HEK293 (cell line): Measurements from ENCODE around the gene MTRFR.

Experiments
- CTCF ChIP-seq: fragments of 450-650 bp; formaldehyde crosslinking; IDR thresholded peaks from 2 replicates; pipeline ENCODE4 v1.5.1; 2016; ENCODE audit warnings: missing biosample characterization, missing genetic modification characterization
- ZNF561 ChIP-seq: fragments of 450-650 bp; IDR thresholded peaks from 2 replicates; pipeline ENCODE4 v1.5.1; 2018; ENCODE audit warnings: missing biosample characterization, missing genetic modification characterization, borderline replicate concordance

- TF ChIP-seq ZNF561 (tag by site-specific recombination) = no peak
- TF ChIP-seq CTCF (tag by site-specific recombination) = no peak
Observed at GRCh38 chr12:123286652-123287373, 53.6 kb downstream of the MTRFR start.
